AG04449 (cell line): Measurements from ENCODE around the gene METTL3.

Experiments
- CTCF ChIA-PET: fragments of 350-600 bp; formaldehyde crosslinking; extraction: SDS; loops from one replicate; lab custom pipeline; 2021; ENCODE audit warnings: antibody characterized with exemption; lab: Yijun Ruan, JAX
- POLR2A ChIA-PET: fragments of 400-600, 350-600 bp; formaldehyde crosslinking; extraction: SDS; loops from one replicate; lab custom pipeline; 2020; ENCODE audit warnings: antibody characterized with exemption, inconsistent platforms; lab: Yijun Ruan, JAX
- DNase-seq: peaks from one replicate; pipeline ENCODE4 v3.0.0-alpha.2; 2010; ENCODE audit warnings: low read depth, low spot score
- H3K4me3 ChIP-seq: 2 replicates; pipeline ENCODE4 v1.5.1; 2011; ENCODE audit warnings: low read depth, mild to moderate bottlenecking, control low read depth, low read length
- TF ChIP-seq, protein P1 (sequence below): IDR thresholded peaks from one replicate; pipeline ENCODE4 v1.5.1; 2011; ENCODE audit warnings: mild to moderate bottlenecking, moderate library complexity, low read length, control low read depth, inconsistent platforms; ENCODE audit not compliant: insufficient read depth; ENCODE audit errors: missing control alignments

METTL3 gene

DNA sequence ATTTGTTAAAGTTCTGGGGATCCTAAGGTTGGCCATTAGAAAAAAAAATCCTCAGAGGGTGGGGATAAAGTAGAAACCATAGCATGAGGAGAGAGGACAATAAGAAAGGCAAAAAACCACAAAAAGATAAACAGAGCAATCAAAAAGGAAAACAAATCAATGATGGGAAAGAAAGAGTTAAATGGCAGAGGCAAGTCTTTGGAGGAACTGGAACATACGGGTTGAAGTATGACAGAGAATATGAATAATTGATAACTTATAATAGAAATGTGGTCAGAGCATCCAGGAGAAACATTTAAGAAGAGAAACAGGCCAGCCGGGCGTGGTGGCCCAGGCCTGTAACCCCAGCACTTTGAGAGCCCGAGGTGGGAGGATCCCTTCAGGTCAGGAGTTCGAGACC lies 32.8 kb upstream of the METTL3 start:
- POLR2A ChIA-PET, result no interaction called here
- no peak overlapping the region for H3K4me3 ChIP-seq
- CTCF ChIA-PET, result no interaction called here

DNA sequence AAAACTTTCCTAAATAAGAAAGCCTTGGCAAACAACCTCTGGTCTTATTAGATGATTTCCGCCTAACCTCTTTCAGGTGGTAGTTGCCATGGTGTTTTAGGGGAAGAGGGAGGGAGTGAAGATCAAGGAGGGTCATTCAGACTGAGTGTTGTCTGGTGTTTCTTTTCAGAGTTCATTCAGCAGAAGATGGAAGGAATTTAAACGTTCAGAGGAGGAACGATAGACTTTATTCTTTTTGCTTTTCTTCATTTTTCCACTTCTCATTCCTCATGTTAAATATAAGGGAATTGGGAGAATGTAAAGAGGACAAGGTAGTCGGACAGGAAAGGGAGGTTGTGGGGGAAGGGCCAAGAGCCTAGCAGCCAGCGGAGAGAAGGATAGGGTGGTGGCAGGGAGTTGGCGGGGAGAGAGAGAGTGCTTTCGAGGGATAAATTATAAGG lies 32.4 kb upstream of the METTL3 start:
- CTCF ChIA-PET, result interaction anchor here (1.0 kb wide), 1 partner anchor 45 kb away, joined by 3 read pairs; no protein-coding TSS in a partner anchor
- DNase-seq, result no peak
- no peak overlapping the region for H3K4me3 ChIP-seq
- POLR2A ChIA-PET, result no interaction called here
- TF ChIP-seq, protein P1, sequence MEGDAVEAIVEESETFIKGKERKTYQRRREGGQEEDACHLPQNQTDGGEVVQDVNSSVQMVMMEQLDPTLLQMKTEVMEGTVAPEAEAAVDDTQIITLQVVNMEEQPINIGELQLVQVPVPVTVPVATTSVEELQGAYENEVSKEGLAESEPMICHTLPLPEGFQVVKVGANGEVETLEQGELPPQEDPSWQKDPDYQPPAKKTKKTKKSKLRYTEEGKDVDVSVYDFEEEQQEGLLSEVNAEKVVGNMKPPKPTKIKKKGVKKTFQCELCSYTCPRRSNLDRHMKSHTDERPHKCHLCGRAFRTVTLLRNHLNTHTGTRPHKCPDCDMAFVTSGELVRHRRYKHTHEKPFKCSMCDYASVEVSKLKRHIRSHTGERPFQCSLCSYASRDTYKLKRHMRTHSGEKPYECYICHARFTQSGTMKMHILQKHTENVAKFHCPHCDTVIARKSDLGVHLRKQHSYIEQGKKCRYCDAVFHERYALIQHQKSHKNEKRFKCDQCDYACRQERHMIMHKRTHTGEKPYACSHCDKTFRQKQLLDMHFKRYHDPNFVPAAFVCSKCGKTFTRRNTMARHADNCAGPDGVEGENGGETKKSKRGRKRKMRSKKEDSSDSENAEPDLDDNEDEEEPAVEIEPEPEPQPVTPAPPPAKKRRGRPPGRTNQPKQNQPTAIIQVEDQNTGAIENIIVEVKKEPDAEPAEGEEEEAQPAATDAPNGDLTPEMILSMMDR, result no peak

More for the DNA sequence above, 32.8 kb upstream of the METTL3 start:
- TF ChIP-seq, protein P1, result no peak
- DNase-seq, result no peak

DNA sequence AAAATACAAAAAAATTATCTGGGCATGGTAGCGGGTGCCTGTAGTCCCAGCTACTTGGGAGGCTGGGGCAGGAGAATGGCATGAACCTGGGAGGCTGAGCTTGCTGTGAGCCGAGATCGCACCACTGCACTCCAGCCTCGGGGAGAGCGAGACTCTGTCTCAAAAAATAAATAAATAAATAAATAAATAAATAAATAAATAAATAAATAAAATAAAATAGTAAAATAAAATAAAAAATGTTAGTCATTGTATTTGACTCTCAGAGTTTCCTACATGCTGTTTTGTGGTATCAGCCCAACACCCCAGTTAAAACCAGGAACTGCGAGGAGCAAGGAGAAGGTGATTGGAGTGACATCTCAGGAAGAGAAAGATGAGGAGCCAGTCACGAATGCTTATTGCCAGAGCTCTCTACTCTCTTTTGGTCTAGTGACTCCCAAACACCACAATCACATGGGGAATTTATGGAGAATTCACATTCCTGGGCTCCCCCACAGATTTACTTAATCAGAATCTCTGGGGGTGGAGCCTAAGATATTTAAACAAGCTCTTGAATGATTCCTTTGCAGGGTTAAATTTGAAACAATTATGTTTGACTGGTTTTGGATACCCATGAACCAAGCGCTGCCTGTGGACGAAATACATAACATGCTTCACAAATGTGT lies 30.4 kb upstream of the METTL3 start:
- no peak for DNase-seq
- TF ChIP-seq, protein P1, result no peak
- ChIA-PET POLR2A (no interaction called here), CTCF (interaction anchor here (1.6 kb wide), 1 partner anchor 16 kb away, joined by 5 read pairs; no protein-coding TSS in a partner anchor)
- H3K4me3 ChIP-seq, result no peak overlapping the region

DNA sequence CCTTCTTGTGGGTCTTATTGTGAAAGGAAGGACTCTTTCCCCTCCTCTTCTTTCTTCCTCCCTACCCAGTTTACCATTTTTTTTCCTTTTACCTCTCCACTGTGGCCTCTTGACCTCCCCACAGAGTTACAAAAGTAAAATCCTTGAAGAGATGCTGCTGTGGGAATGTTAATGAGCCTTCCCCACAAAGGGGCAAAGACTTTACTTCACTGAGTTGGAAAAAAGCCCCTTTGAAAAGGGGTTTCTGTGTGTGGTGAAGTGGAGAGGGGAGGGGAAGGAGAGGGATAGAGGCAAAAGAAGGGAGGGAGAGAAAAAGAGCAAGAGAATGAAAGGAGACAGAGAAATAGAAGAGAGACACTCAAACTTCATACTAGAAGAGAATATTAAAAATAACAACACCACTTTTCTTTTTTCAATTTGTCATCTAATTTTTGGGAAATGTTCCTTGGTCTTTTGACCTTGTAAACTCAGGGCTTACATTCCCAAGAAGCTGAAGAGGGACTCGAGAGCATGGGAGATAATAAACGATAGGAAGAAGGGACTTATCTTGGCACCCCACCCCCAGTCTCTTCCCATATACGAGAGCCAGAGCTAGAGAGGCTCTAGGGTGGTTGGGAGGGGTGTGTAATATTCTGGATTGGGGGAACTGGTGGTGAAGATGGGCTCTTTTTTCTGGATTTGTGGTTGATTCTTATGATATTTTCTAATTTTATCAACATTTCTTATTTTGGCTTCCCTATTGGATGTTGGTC lies 28.2 kb upstream of the METTL3 start:
- CTCF ChIA-PET, result interaction anchor here (1.7 kb wide), 1 partner anchor 18 kb away, joined by 3 read pairs; no protein-coding TSS in a partner anchor
- no peak for DNase-seq
- TF ChIP-seq, protein P1, result no peak
- H3K4me3 ChIP-seq, result no peak overlapping the region
- POLR2A ChIA-PET, result no interaction called here

DNA sequence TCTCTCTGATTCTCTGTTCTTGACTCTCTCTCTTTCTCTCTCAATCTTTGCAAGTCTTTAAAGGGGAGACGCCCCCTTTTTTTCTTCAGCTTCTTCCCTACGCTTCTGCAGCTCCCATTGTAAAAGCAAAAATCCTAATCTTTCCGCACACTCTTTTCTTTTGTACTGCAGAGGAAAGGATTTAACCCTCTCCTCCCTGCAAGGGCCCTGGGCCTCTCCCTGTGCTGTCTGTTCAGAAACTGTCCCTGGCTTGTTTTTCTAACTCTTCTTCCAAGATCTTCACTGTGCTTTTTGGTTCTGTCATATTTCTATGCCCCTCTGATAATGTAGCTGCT lies 25.9 kb upstream of the METTL3 start:
- CTCF ChIA-PET, result no interaction called here
- no peak overlapping the region for H3K4me3 ChIP-seq
- TF ChIP-seq, protein P1, result no peak
- DNase-seq, result no peak
- POLR2A ChIA-PET, result no interaction called here

DNA sequence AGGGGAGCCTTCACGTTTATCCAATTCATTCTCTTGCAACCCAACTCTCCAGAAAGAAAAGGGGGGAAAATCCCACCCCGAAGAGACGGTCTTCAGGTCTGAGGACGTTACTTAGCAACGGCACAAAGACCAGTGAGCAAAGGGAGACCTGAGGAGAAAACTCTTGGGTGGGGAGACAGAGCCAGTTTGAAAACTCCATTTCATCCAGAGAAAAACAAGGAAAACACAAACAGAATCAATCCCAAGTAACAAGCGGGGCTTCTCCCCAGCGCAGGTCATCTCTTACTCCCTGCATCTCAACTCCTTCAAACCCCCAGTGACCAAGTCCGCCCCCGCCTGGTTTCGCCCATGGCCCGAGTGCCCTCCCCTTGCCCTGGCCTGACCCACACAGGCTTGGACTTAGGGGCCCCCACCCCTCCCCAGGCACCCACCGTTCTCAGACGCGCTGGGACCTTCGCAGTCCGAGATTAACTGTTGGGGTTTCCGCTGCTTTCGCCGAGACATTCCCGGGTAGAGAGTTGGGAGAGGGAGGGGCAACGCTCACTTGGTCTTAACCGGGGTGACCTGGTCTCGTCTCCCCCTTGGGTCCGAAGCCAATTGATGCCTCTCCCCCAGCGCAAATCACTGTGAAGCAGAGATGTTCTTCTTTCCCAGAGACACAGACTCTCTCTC lies 25.4 kb upstream of the METTL3 start:
- no peak overlapping the region; the same call in 1 of the 2 replicates for H3K4me3 ChIP-seq
- DNase-seq, result no peak
- CTCF ChIA-PET, result no interaction called here
- TF ChIP-seq, protein P1, result no peak
- POLR2A ChIA-PET, result no interaction called here
